ENCODE measurements around the gene HNRNPR.

HNRNPR gene

DNA sequence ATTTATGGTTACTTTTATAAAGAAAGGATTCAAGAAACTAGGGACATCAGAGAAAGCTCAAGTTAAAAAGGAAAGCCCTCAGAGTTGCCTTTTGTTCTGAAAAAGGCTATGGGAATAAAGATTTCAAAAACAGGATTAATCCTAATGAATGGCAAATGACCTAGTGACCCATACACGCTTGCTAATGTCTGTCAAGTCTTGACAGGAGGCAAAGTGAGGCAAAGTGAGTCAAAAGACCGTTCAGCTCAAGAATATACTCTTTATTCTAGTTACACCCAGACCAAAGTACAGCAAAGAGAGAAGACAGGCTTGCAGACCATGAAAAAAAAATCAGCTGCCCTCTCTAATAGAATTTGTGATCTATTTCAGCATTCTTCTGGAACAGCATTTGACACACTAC is 22.1 kb upstream of the HNRNPR start:
- DNase-seq (ENCODE audit: low spot score), result no peak
- CTCF ChIA-PET, result interaction anchor here (0.6 kb wide), 1 partner anchor 25 kb away, joined by 4 read pairs; no protein-coding TSS in a partner anchor
- H3K27ac ChIP-seq, result no peak overlapping the region
- POLR2A ChIA-PET (ENCODE audit: low non-redundant PET), result no interaction called here
- TF ChIP-seq, protein P1, sequence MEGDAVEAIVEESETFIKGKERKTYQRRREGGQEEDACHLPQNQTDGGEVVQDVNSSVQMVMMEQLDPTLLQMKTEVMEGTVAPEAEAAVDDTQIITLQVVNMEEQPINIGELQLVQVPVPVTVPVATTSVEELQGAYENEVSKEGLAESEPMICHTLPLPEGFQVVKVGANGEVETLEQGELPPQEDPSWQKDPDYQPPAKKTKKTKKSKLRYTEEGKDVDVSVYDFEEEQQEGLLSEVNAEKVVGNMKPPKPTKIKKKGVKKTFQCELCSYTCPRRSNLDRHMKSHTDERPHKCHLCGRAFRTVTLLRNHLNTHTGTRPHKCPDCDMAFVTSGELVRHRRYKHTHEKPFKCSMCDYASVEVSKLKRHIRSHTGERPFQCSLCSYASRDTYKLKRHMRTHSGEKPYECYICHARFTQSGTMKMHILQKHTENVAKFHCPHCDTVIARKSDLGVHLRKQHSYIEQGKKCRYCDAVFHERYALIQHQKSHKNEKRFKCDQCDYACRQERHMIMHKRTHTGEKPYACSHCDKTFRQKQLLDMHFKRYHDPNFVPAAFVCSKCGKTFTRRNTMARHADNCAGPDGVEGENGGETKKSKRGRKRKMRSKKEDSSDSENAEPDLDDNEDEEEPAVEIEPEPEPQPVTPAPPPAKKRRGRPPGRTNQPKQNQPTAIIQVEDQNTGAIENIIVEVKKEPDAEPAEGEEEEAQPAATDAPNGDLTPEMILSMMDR (conservative IDR thresholded peaks at IDR 0.05; ENCODE audit: low read depth), result no peak

DNA sequence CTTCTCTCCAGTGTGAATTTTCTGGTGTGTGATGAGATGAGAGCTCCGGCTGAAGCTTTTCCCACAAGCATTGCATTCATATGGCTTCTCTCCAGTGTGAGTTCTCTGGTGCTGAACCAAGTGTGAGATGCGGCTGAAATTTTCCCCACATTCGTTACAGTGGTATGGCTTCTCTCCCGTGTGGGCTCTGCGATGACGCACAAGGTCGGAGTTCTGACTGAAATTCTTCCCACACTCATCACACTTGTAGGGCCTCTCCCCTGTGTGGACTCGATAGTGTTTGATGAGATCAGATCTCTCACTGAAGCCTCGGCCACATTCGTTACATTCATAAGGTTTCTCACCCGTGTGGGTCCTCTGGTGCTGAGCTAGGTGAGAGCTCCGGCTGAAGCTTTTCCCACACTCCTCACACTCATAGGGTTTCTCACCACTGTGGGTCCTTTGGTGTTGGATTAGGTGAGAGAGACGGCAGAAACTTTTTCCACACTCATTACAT is 18.2 kb upstream of the HNRNPR start:
- H3K27ac ChIP-seq, result no peak overlapping the region
- POLR2A ChIA-PET (ENCODE audit: low non-redundant PET), result interaction anchor here (0.9 kb wide), 1 partner anchor 39 kb away, joined by 3 read pairs; no protein-coding TSS in a partner anchor
- TF ChIP-seq, protein P1 (conservative IDR thresholded peaks at IDR 0.05; ENCODE audit: low read depth), result no peak
- DNase-seq (ENCODE audit: low spot score), result no peak
- CTCF ChIA-PET, result no interaction called here

DNA sequence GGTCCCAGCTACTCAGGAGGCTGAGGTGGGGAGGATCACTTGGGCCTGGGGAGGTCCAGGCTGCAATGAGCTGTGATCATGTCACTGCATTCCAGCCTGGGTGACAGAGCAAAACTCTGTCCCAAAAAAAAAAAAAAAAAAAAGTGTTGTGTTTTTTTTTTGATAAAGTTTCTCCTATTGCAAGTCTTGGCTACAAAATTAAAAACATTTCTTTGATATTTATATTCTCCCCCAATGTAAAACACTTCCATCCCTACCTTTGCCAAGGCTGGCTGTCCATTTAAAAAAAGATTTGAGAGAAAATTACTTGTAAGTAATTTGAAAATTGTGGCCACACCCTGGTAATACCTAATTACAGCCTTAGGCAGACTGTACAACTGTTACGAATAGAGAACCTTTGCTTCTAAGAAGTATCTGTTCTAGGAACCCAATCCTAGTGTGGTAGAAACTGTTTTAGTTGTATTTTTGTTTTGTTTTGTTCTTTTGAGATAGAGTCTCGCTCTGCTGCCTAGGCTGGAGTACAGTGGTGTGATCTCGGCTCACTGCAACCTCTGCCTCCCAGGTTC is 14.3 kb upstream of the HNRNPR start:
- ChIA-PET CTCF (interaction anchor here (0.6 kb wide), 1 partner anchor 22 kb away, joined by 3 read pairs; no protein-coding TSS in a partner anchor), POLR2A (ENCODE audit: low non-redundant PET) (no interaction called here)
- no peak for DNase-seq (ENCODE audit: low spot score)
- H3K27ac ChIP-seq, result no peak overlapping the region
- TF ChIP-seq, protein P1 (conservative IDR thresholded peaks at IDR 0.05; ENCODE audit: low read depth), result no peak

GRCh38 chr1:23357138-23357908 is 13.2 kb upstream of the HNRNPR start:
- ChIA-PET POLR2A (ENCODE audit: low non-redundant PET) (no interaction called here), CTCF (interaction anchor here (0.8 kb wide), 1 partner anchor 46 kb away, joined by 3 read pairs; no protein-coding TSS in a partner anchor)
- TF ChIP-seq, protein P1 (conservative IDR thresholded peaks at IDR 0.05; ENCODE audit: low read depth), result no peak
- no peak overlapping the region for H3K27ac ChIP-seq
- no peak for DNase-seq (ENCODE audit: low spot score)

DNA sequence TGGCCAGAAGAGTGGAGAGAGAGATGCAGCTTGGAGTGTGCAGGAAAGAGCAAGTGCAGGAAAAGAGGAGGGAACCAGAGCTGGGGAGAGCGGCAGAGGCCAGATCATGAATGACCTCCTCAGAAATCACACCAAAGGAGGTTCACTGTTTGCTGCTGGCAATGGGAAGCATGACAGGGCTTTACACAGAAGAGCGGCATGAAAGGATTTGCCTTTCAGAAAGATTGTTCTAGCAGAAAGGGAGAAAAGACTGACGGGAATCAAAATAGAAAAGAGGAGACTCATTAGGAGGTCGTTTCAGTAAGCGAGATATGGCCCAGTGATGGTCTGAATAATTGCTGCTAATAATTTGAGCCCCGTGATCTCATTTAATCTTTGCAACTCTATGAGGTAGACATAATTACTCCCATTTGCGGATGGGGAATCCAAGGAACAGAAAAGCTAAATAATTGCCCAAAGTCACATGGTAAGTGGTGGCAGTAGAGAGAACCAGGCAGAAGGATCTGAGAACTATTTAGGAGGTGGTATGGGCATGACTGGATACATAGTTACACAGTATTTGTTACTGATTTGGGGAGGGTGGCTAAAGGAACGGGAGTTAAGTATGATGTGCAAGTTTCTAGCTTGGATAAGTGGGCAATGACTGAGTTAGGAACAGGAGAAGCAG is 12.5 kb upstream of the HNRNPR start:
- no peak overlapping the region for H3K27ac ChIP-seq
- TF ChIP-seq, protein P1 (conservative IDR thresholded peaks at IDR 0.05; ENCODE audit: low read depth), result no peak
- no peak for DNase-seq (ENCODE audit: low spot score)
- CTCF ChIA-PET, result no interaction called here
- POLR2A ChIA-PET (ENCODE audit: low non-redundant PET), result no interaction called here

DNA sequence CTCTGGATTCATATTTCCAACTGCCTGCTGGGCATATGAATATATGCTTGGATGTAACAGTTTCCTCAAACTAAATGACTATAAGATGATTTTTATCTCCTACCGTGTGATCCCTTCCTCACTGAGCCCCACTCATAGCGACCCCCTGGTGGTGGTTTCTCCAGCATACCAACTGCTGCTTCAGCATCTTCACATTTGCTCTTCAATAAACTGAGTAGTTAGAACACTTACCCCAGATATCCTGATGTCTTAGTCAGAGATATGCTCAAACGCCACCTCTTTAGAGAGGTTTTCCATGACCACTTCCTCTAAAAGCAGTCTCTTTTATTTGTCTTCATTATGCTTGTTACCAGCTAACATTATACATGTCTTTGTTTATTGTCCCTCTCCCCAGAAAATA is 10.2 kb upstream of the HNRNPR start:
- TF ChIP-seq, protein P1 (conservative IDR thresholded peaks at IDR 0.05; ENCODE audit: low read depth), result no peak
- ChIA-PET POLR2A (ENCODE audit: low non-redundant PET) (no interaction called here), CTCF (no interaction called here)
- no peak for DNase-seq (ENCODE audit: low spot score)
- H3K27ac ChIP-seq, result no peak overlapping the region

Data from RWPE1 (cell line).